Measurements from ENCODE around the gene ASL.
"Not testable (repeated sequence)": the region's sequence is repeated elsewhere in the genome, so short reads cannot be mapped to it uniquely, and the experiment has no call there.

ASL gene

DNA sequence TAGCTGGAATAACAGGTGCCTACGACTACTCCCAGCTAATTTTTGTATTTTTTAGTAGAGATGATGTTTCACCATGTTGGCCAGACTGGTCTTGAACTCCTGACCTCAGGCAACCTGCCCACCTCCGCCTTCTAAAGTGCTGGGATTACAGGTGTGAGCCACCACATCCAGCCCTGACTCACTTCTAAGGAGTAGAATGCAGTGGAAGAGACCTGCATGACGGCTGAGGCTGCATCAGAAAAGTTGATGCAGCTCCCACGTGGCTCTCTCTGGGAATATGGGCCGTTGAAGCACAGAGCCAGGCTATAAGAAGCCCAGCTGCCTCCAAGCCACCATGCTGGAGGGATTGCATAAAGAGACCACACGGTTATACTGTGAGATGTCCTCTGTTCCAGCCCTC lies 21.6 kb upstream of the ASL start:
- no peak for TF ChIP-seq CTCF (conservative IDR thresholded peaks at IDR 0.05; ENCODE audit: control insufficient read depth, insufficient read depth, low read depth, low read length)
- no peak overlapping the region for H3K4me3 ChIP-seq (ENCODE audit: control insufficient read depth, low read depth, low read length)
- DNase-seq (ENCODE audit: low read depth): no peak

GRCh38 chr7:66055321-66055956 lies 20.2 kb upstream of the ASL start:
- no peak for TF ChIP-seq CTCF (conservative IDR thresholded peaks at IDR 0.05; ENCODE audit: control insufficient read depth, insufficient read depth, low read depth, low read length)
- no peak overlapping the region for H3K4me3 ChIP-seq (ENCODE audit: control insufficient read depth, low read depth, low read length)
- DNase-seq (ENCODE audit: low read depth): peak; percentile 76

GRCh38 chr7:66060796-66061195 lies 14.8 kb upstream of the ASL start:
- H3K4me3 ChIP-seq (ENCODE audit: control insufficient read depth, low read depth, low read length): no peak overlapping the region
- TF ChIP-seq CTCF (conservative IDR thresholded peaks at IDR 0.05; ENCODE audit: control insufficient read depth, insufficient read depth, low read depth, low read length): no peak
- no peak for DNase-seq (ENCODE audit: low read depth)

DNA sequence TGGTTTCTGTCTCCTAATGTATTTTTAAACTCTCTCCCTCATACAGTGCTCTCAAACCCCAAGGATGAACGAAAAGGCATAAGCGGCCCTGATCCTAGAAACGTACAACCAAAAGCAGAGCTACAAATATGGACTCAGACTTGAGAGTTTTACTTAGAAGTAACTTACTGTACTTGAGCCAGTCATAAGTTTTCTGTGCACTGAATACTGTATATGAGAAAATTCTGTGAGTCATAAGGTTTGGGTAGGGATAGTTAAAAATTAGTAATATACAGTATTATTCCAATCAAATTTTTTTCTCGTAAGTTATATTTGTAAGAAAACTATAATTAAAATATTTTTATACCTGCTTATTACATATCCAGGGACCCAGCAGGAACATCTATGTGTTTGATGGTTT lies 5.9 kb upstream of the ASL start:
- no peak overlapping the region for H3K4me3 ChIP-seq (ENCODE audit: control insufficient read depth, low read depth, low read length)
- no peak for DNase-seq (ENCODE audit: low read depth)
- TF ChIP-seq CTCF (conservative IDR thresholded peaks at IDR 0.05; ENCODE audit: control insufficient read depth, insufficient read depth, low read depth, low read length): no peak

GRCh38 chr7:66070222-66070621 lies 5.4 kb upstream of the ASL start:
- peak; percentile 15 for DNase-seq (ENCODE audit: low read depth)
- no peak overlapping the region for H3K4me3 ChIP-seq (ENCODE audit: control insufficient read depth, low read depth, low read length)
- no peak for TF ChIP-seq CTCF (conservative IDR thresholded peaks at IDR 0.05; ENCODE audit: control insufficient read depth, insufficient read depth, low read depth, low read length)

DNA sequence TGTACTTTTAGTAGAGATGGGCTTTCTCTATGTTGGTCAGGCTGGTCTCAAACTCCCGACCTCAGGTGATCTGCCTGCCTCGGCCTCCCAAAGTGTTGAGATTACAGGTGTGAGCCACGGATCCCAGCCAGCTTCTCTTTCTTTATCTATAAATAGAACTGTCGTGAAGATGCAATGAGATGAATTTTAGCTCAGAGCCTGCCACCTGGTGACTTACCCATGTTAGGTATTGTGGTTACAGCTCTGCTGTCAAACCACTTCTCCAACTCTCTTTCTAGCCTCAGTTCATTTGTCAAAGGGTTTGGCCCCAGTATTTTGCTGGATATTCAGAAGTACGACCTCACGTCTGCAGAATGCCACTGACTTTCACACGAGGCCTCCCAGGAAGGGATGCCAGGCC lies 3.4 kb upstream of the ASL start:
- not testable (repeated sequence) for DNase-seq (ENCODE audit: low read depth)

GRCh38 chr7:66076462-66077329 lies 1.1 kb downstream of the ASL start:
- no peak for TF ChIP-seq CTCF (conservative IDR thresholded peaks at IDR 0.05; ENCODE audit: control insufficient read depth, insufficient read depth, low read depth, low read length)
- peak overlapping the region; percentile 89 for H3K4me3 ChIP-seq (ENCODE audit: control insufficient read depth, low read depth, low read length)
- no peak for DNase-seq (ENCODE audit: low read depth)

More for the DNA sequence above, 3.4 kb upstream of the ASL start:
- H3K4me3 ChIP-seq (ENCODE audit: control insufficient read depth, low read depth, low read length): not testable (repeated sequence)

All from fibroblast of mammary gland (primary cell).